ENCODE measurements around the gene CEBPA. TPM values are rescaled to one million over a fixed set of nuclear protein-coding genes. Genes with fewer than 3 reads are reported as not detected.

Gene CEBPA
- total and polyA plus RNA-seq, 10 of the 15 experiments (the other 5 are each of a cell fraction or from before 2014, with no cell fraction given) = 0.04 to 0.36 (median 0.13) TPM; not detected in 4

GRCh38 chr19:33316541-33317264 lies 14.4 kb upstream of the CEBPA start:
- POLR2A ChIA-PET = no interaction called here
- in situ Hi-C loops (cut with MboI) = no loop called here
- CTCF ChIA-PET = interaction anchor here (1.2 kb wide), 1 partner anchor 81 kb away, joined by 3 read pairs; no protein-coding TSS in a partner anchor
- BruUV-seq (replicated peaks) = no TSS peak
- RAD21 ChIA-PET (ENCODE audit: unreplicated experiment) = no interaction called here
- H2AFZ ChIP-seq (ENCODE audit: control insufficient read depth, low read depth, low read length) = no peak overlapping the region
- H3K36me3 ChIP-seq (ENCODE audit: control insufficient read depth in 2 of 2, insufficient read depth in 2 of 2, low read length in 1 of 2) = no peaks in the 10 kb centered on the region
- H3K9ac ChIP-seq (ENCODE audit: control insufficient read depth, insufficient read depth, low read length) = no peak overlapping the region
- no peak overlapping the region for H3K4me2 ChIP-seq (ENCODE audit: control insufficient read depth, insufficient read depth)
- DNase-seq (ENCODE audit: low read depth, low spot score) (no peak), FAIRE-seq (no peak), ATAC-seq (no peak)
- H3K9me3 ChIP-seq (replicated peaks; ENCODE audit: control insufficient read depth, insufficient read depth, low read length) = no peaks in the 10 kb centered on the region
- no peaks in the 10 kb centered on the region for H3K79me2 ChIP-seq (ENCODE audit: control insufficient read depth, insufficient read depth, low read length)
- SMC1A ChIA-PET (ENCODE audit: uncharacterized antibody, unreplicated experiment) = no interaction called here
- no peaks in the 10 kb centered on the region for H4K20me1 ChIP-seq (ENCODE audit: control insufficient read depth, insufficient read depth)
- no peaks in the 10 kb centered on the region for H3K4me1 ChIP-seq (ENCODE audit: control insufficient read depth, insufficient read depth, low read length)
- no peak overlapping the region for H3K4me3 ChIP-seq
- no peaks in the 10 kb centered on the region for H3K27me3 ChIP-seq (replicated peaks in 1 of 2; ENCODE audit: control insufficient read depth in 2 of 2, insufficient read depth in 2 of 2, low read length in 1 of 2)
- 29% methylated on average over 9 of the region's 9 CpGs for WGBS (ENCODE audit: insufficient coverage, insufficient replicate concordance, low lambda C conversion rate, missing lambda C conversion rate)
- no peak overlapping the region for H3K27ac ChIP-seq (ENCODE audit: control insufficient read depth, insufficient read depth)
- intact Hi-C loops (cut with micrococcal nuclease; ENCODE audit: unreplicated experiment) = no loop called here
- TF ChIP-seq MEF2A (IDR thresholded peaks at IDR 0.05; ENCODE audit: insufficient read depth, low read depth, low read length) (no peak), NFIC (IDR thresholded peaks at IDR 0.05; ENCODE audit: low read depth, low read length) (no peak), BACH1 (IDR thresholded peaks at IDR 0.05; ENCODE audit: borderline replicate concordance) (no peak), TCF12 (IDR thresholded peaks at IDR 0.05; ENCODE audit: low read depth, low read length) (no peak), BRCA1 (IDR thresholded peaks at IDR 0.05; ENCODE audit: low read depth, low read length) (no peak), TARDBP (IDR thresholded peaks at IDR 0.05; ENCODE audit: borderline replicate concordance) (no peak), NKRF (conservative IDR thresholded peaks at IDR 0.05) (no peak), PAX8 (IDR thresholded peaks at IDR 0.05) (no peak), ZNF687 (IDR thresholded peaks at IDR 0.05) (no peak), ZSCAN29 (IDR thresholded peaks at IDR 0.05) (no peak), EZH2 (IDR thresholded peaks at IDR 0.05; ENCODE audit: borderline replicate concordance, control insufficient read depth, low read depth, low read length) (no peak), STAT3 (IDR thresholded peaks at IDR 0.05; ENCODE audit: low read depth, low read length) (no peak), ELK1 (IDR thresholded peaks at IDR 0.05; ENCODE audit: low read depth, low read length) (no peak), ZBTB11 (CRISPR knock-in tag; IDR thresholded peaks at IDR 0.05) (no peak)

Data from GM12878 (cell line).